Mesenchymal stem cell (in vitro differentiated cells and primary cell): Measurements from ENCODE around the gene DOCK8.

Experiments
- DNase-seq: peaks from one replicate; pipeline ENCODE4 v3.0.0-alpha.2; 2013
- H2AFZ ChIP-seq: one replicate; pipeline ENCODE4 v1.6.1; 2013; ENCODE audit warnings: low read depth, mild to moderate bottlenecking, control low read depth, inconsistent platforms, low read length, moderate library complexity
- H2AK5ac ChIP-seq: 2 replicates; pipeline ENCODE4 v1.6.1; 2013; ENCODE audit warnings: low read length, moderate library complexity, mild to moderate bottlenecking, inconsistent platforms; ENCODE audit not compliant: severe bottlenecking
- H2BK120ac ChIP-seq: one replicate; pipeline ENCODE4 v1.6.1; 2013; ENCODE audit warnings: low read depth, mild to moderate bottlenecking, inconsistent platforms, low read length, moderate library complexity
- H2BK12ac ChIP-seq, 2 experiments: one replicate each; pipeline ENCODE4 v1.6.1; 2013; ENCODE audit warnings: inconsistent platforms in 2 of 2, low read length in 2 of 2, mild to moderate bottlenecking in 2 of 2, moderate library complexity in 2 of 2, control low read depth in 1 of 2
- H2BK15ac ChIP-seq: one replicate; pipeline ENCODE4 v1.6.1; 2013; ENCODE audit warnings: mild to moderate bottlenecking, low read depth, inconsistent platforms; ENCODE audit not compliant: poor library complexity, severe bottlenecking
- H2BK5ac ChIP-seq: 2 replicates; pipeline ENCODE4 v1.6.1; 2013; ENCODE audit warnings: low read depth, mild to moderate bottlenecking, low read length, control low read depth, inconsistent platforms; ENCODE audit not compliant: poor library complexity, severe bottlenecking
- H3K14ac ChIP-seq, 2 experiments: one replicate each; pipeline ENCODE4 v1.6.1; 2013; ENCODE audit warnings: inconsistent platforms in 2 of 2, low read length in 2 of 2, control low read depth in 1 of 2, mild to moderate bottlenecking in 1 of 2, moderate library complexity in 1 of 2
- H3K18ac ChIP-seq, 2 experiments: one replicate each; pipeline ENCODE4 v1.6.1; 2013; ENCODE audit warnings: inconsistent platforms in 2 of 2, low read length in 2 of 2, control low read depth in 1 of 2, low read depth in 1 of 2, mild to moderate bottlenecking in 1 of 2
- H3K23ac ChIP-seq, 2 experiments: one replicate each; pipeline ENCODE4 v1.6.1; 2013; ENCODE audit warnings: inconsistent platforms in 2 of 2, low read length in 2 of 2, mild to moderate bottlenecking in 2 of 2, moderate library complexity in 2 of 2, control low read depth in 1 of 2
- H3K27ac ChIP-seq: 2 replicates; pipeline ENCODE4 v1.5.1; 2013; ENCODE audit warnings: mild to moderate bottlenecking, moderate library complexity, low read length, control low read depth, inconsistent platforms; ENCODE audit not compliant: poor library complexity, severe bottlenecking
- H3K27me3 ChIP-seq, 2 experiments: 2 replicates each; pipeline versions ENCODE4 v1.6.1 to v1.7.0; 2013; ENCODE audit warnings: low read length in 2 of 2, mild to moderate bottlenecking in 2 of 2, moderate library complexity in 2 of 2, control low read depth in 1 of 2, inconsistent platforms in 1 of 2; ENCODE audit not compliant: control insufficient read depth in 1 of 2, insufficient read depth in 1 of 2
- H3K36me3 ChIP-seq, 2 experiments: 2 replicates each; pipeline versions ENCODE4 v1.6.1 to v1.7.0; 2013; ENCODE audit warnings: low read length in 2 of 2, control low read depth in 1 of 2, inconsistent platforms in 1 of 2, low read depth in 1 of 2, mild to moderate bottlenecking in 1 of 2; ENCODE audit not compliant: insufficient read depth in 2 of 2, control insufficient read depth in 1 of 2
- H3K4ac ChIP-seq, 2 experiments: one replicate each; pipeline ENCODE4 v1.6.1; 2013; ENCODE audit warnings: inconsistent platforms in 2 of 2, low read length in 2 of 2, mild to moderate bottlenecking in 2 of 2, moderate library complexity in 2 of 2, control low read depth in 1 of 2, low read depth in 1 of 2
- H3K4me1 ChIP-seq: 2 replicates; pipeline ENCODE4 v1.6.1; 2013; ENCODE audit warnings: low read depth, low read length, control low read depth; ENCODE audit not compliant: control insufficient read depth, insufficient read depth
- H3K4me2 ChIP-seq: 2 replicates; pipeline ENCODE4 v1.6.1; 2013; ENCODE audit warnings: low read length, mild to moderate bottlenecking, inconsistent platforms; ENCODE audit not compliant: poor library complexity, severe bottlenecking
- H3K4me3 ChIP-seq, 2 experiments: 2 replicates each; pipeline versions ENCODE4 v1.5.1 to v1.7.0; 2013; ENCODE audit warnings: low read length in 2 of 2, mild to moderate bottlenecking in 2 of 2, control low read depth in 1 of 2, low read depth in 1 of 2; ENCODE audit not compliant: insufficient read depth in 1 of 2
- H3K79me1 ChIP-seq: replicated peaks from 2 replicates; pipeline ENCODE4 v1.6.1; 2013; ENCODE audit warnings: mild to moderate bottlenecking, control low read depth, low read length, inconsistent platforms; ENCODE audit not compliant: poor library complexity, severe bottlenecking
- H3K9ac ChIP-seq: 2 replicates; pipeline ENCODE4 v1.7.0; 2013; ENCODE audit warnings: mild to moderate bottlenecking, low read length, moderate library complexity
- H3K9me3 ChIP-seq: 2 replicates; pipeline ENCODE4 v1.7.0; 2013; ENCODE audit warnings: mild to moderate bottlenecking, low read length; ENCODE audit not compliant: control insufficient read depth
- H4K8ac ChIP-seq: one replicate; pipeline ENCODE4 v1.6.1; 2013; ENCODE audit warnings: inconsistent platforms, mild to moderate bottlenecking, low read length, moderate library complexity
- H4K91ac ChIP-seq: one replicate; pipeline ENCODE4 v1.6.1; 2013; ENCODE audit warnings: mild to moderate bottlenecking, low read length, inconsistent platforms
- WGBS: methylation state at CpG from one replicate; pipeline ENCODE4 v1.1.7; 2013; ENCODE audit warnings: mixed read lengths; 5-methylcytosine and 5-hydroxymethylcytosine counted together

Gene DOCK8

DNA sequence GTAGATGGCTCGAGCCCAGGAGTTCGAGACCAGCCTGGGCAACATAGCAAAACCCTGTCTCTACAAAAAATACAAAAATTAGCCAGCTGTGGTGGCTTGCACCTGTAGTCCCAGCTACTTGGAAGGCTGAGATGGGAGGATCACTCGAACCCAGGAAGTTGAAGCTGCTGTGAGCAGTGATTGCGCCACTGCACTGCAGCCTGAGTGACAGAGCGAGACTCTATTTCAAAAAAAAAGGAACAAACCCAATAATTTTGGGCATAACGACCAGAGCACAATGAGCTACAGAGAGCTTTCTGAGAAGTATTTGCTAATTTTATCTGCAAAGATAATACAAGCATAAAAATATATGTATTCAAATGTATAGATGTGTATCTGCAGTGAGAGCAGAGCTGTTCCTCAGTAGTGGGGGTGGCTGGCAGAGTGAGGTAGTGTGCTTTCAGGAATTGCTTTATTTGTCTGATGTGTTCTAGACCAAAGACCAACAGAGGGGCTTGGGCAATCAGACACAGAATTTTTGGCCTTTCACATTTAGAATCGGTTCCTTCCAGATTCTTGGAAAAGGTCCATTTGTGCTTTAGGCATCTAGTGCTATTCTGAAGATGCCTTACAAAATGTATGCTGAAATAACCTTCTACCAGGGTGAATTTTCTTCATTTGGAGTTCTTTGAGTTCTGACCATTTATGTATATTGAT lies 5.2 kb downstream of the DOCK8 start:
- Histone ChIP-seq H2BK120ac (no peak overlapping the region), H3K9me3 (no peaks in the 10 kb centered on the region), H3K18ac (no peak overlapping the region), H4K8ac (no peak overlapping the region), H3K4ac (no peak overlapping the region), H3K4me3 (no peak overlapping the region), H3K79me1 (no peaks in the 10 kb centered on the region), H2BK12ac (no peak overlapping the region), H3K27me3 (peaks cover 17 to 22% of the 10 kb centered on the region in 2 experiments), H3K23ac (no peak overlapping the region), H3K4me1 (peaks cover 6% of the 10 kb centered on the region), H2BK5ac (no peak overlapping the region), H3K36me3 (no peaks in the 10 kb centered on the region), H2AK5ac (no peak overlapping the region), H3K27ac (no peak overlapping the region), H4K91ac (no peak overlapping the region), H3K9ac (no peak overlapping the region), H2BK15ac (no peak overlapping the region), H2AFZ (no peak overlapping the region), H3K4me2 (no peak overlapping the region), H3K14ac (no peak overlapping the region)
- no peak for DNase-seq
- 77% methylated on average over 5 of the region's 7 CpGs for WGBS

DNA sequence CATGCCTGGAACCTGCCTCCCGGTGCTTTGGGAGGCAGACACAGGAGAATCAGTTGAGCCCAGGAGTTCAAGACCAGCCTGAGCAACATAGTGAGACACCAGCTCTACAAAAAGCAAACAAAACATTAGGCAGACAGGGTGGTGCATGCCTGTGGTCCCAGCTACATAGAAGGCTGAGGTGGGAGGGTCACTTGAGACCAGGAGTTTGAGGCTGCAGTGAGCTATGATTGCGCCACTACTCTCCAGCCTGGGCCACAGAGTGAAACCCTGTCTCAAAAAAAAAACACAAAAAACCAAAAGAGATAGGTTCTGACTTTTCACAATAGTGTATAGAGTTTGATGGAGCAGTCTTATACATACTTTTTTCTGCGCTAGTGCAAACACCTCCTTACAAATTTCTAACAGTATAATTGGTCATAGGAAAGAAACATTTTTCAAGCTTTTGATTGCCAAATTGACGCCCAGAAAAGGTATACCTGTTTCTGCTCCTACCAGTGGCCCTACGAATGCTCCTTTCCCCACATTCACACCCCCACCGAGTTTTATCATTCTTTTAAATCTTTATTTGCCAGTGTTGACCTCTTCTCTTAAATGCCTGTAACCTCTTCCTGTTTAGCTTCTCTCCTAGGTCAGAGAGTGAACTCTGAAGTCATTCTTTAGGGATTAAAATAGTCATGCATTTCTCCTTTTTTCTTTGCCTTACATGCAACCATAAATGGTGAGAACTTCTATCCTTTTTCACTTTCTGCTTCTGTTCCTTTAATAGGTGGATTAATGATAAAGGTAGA lies 7.5 kb downstream of the DOCK8 start:
- Histone ChIP-seq H3K4ac (no peak overlapping the region), H3K27me3 (peaks cover 0 to 4% of the 10 kb centered on the region in 2 experiments), H2BK5ac (no peak overlapping the region), H3K4me3 (no peak overlapping the region), H3K27ac (no peak overlapping the region), H3K14ac (no peak overlapping the region), H3K9ac (no peak overlapping the region), H2BK15ac (no peak overlapping the region), H3K4me1 (no peaks in the 10 kb centered on the region), H4K8ac (no peak overlapping the region), H3K18ac (no peak overlapping the region), H3K23ac (no peak overlapping the region), H2AFZ (no peak overlapping the region), H3K36me3 (no peaks in the 10 kb centered on the region), H4K91ac (no peak overlapping the region), H3K79me1 (no peaks in the 10 kb centered on the region), H2BK12ac (no peak overlapping the region), H2AK5ac (no peak overlapping the region), H3K4me2 (no peak overlapping the region), H2BK120ac (no peak overlapping the region), H3K9me3 (no peaks in the 10 kb centered on the region)
- WGBS = 42% methylated on average over 5 of the region's 6 CpGs
- no peak for DNase-seq

DNA sequence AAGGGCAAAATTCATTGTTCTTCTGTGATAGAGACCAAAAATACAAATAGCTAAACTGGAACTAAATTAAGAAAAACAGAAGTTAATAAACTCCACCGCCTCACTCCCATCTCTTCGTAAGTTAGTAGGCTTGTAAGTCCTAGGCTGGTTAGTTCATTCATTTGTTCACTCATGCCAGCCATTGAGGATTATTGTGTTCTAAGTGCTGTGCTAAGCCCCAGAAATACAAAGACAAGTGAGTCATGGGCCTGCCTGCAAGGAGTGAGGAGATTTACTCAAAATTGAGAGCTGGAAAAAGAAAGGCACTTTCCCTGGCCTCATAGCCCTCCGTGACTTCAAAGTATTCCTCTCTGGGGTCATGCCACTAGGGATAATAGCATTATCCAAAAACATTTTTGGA lies 8.5 kb downstream of the DOCK8 start:
- no peak overlapping the region for H3K4ac ChIP-seq

DNA sequence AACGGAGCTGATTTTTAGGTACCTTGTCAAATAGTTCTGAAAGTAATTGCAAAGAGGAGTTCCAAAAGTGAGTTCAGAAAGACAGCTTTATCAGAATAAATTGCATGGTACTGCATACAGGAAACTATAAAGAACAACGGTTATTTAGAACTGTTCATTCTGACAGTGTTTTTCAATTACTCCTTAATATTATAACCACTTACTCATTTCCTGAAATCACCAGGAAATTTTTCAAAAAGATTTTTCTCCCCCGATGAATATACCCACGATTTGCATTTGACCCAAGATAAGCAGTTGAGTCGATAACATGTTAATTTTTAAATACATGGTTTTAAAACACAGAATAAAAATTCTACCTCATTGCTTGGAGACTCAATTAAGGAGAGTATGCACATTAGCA lies 9.4 kb downstream of the DOCK8 start:
- Histone ChIP-seq H3K4ac (no peak overlapping the region), H2BK5ac (no peak overlapping the region), H3K36me3 (no peaks in the 10 kb centered on the region), H3K4me2 (no peak overlapping the region), H2BK12ac (no peak overlapping the region), H3K79me1 (no peaks in the 10 kb centered on the region), H2BK15ac (no peak overlapping the region), H3K4me3 (no peak overlapping the region), H3K23ac (no peak overlapping the region), H4K8ac (no peak overlapping the region), H2AK5ac (no peak overlapping the region), H3K9me3 (no peaks in the 10 kb centered on the region), H2BK120ac (no peak overlapping the region), H3K14ac (no peak overlapping the region), H3K9ac (no peak overlapping the region), H3K4me1 (no peaks in the 10 kb centered on the region), H3K27ac (no peak overlapping the region), H3K18ac (no peak overlapping the region), H2AFZ (no peak overlapping the region), H4K91ac (no peak overlapping the region), H3K27me3 (peaks cover 0 to 4% of the 10 kb centered on the region in 2 experiments)
- WGBS = 95% methylated on average over 3 of the region's 5 CpGs
- DNase-seq = no peak

More for the DNA sequence above, 8.5 kb downstream of the DOCK8 start:
- Histone ChIP-seq H2BK12ac (no peak overlapping the region), H3K36me3 (no peaks in the 10 kb centered on the region), H2AFZ (no peak overlapping the region), H3K4me1 (no peaks in the 10 kb centered on the region), H3K27ac (no peak overlapping the region), H2BK5ac (no peak overlapping the region), H3K4me3 (no peak overlapping the region), H3K4me2 (no peak overlapping the region), H3K27me3 (peaks cover 0 to 4% of the 10 kb centered on the region in 2 experiments), H3K9ac (no peak overlapping the region), H2BK120ac (no peak overlapping the region), H3K79me1 (no peaks in the 10 kb centered on the region), H4K91ac (no peak overlapping the region), H3K23ac (no peak overlapping the region), H4K8ac (no peak overlapping the region), H2AK5ac (no peak overlapping the region), H3K18ac (no peak overlapping the region), H3K9me3 (no peaks in the 10 kb centered on the region), H2BK15ac (no peak overlapping the region), H3K14ac (no peak overlapping the region)
- DNase-seq = no peak
- WGBS = 100% methylated on average over 1 of the region's 3 CpGs
